SK-N-SH (cell line): Measurements from ENCODE around the gene TRPM7. TPM values are rescaled to one million over a fixed set of nuclear protein-coding genes. Genes with fewer than 3 reads are reported as not detected.

Experiments
- CTCF ChIA-PET: fragments of 300-600, 350-600 bp; formaldehyde crosslinking; extraction: SDS; loops from one replicate; lab custom pipeline; 2021; lab: Yijun Ruan, JAX
- POLR2A ChIA-PET: fragments of 350-600 bp; sonication (Branson Sonifier 250); formaldehyde crosslinking; extraction: SDS; loops from one replicate; lab custom pipeline; 2020; ENCODE audit warnings: antibody characterized with exemption, inconsistent platforms; lab: Yijun Ruan, JAX
- DNase-seq: peaks from one replicate; pipeline ENCODE4 v3.0.0; 2012
- H2AFZ ChIP-seq: fragments of 200-600 bp; sonication (generic); 2 replicates; pipeline ENCODE4 v1.8.1; 2016; ENCODE audit warnings: antibody characterized with exemption, mild to moderate bottlenecking, low read depth
- H3F3A ChIP-seq: fragments of 200-600 bp; sonication (generic); replicated peaks from 2 replicates; pipeline ENCODE3; 2016; ENCODE audit warnings: antibody characterized with exemption, mild to moderate bottlenecking; ENCODE audit not compliant: insufficient read depth
- H3K27ac ChIP-seq, 2 experiments: fragments of 200-500 bp in 1 of 2; fragments of 200-600 bp in 1 of 2; sonication (Bioruptor generic) in 1 of 2; sonication (generic), shearing (Covaris generic) in 1 of 2; 2 replicates each; pipeline versions ENCODE4 v1.5.1 to v1.6.1; 2014 to 2016; ENCODE audit warnings: low read depth in 2 of 2, inconsistent platforms in 1 of 2, low read length in 1 of 2, mild to moderate bottlenecking in 1 of 2, mixed read lengths in 1 of 2
- H3K27me3 ChIP-seq: fragments of 200-600 bp; sonication (generic), shearing (Covaris generic); 2 replicates; pipeline ENCODE4 v1.6.1; 2016; ENCODE audit warnings: mixed run types; ENCODE audit not compliant: insufficient read depth
- H3K36me3 ChIP-seq, 2 experiments: fragments of 200-500 bp in 1 of 2; fragments of 200-600 bp in 1 of 2; sonication (Bioruptor generic) in 1 of 2; sonication (generic) in 1 of 2; replicated peaks in 1 of 2; 2 replicates each; pipeline versions ENCODE3 to v1.5.1; 2014 to 2016; ENCODE audit warnings: low read length in 1 of 2, mild to moderate bottlenecking in 1 of 2; ENCODE audit not compliant: insufficient read depth in 2 of 2, control insufficient read depth in 1 of 2
- H3K4me1 ChIP-seq, 2 experiments: fragments of 200-500 bp in 1 of 2; fragments of 200-600 bp in 1 of 2; sonication (Bioruptor generic) in 1 of 2; sonication (generic), shearing (Covaris generic) in 1 of 2; 2 replicates each; pipeline versions ENCODE4 v1.5.1 to v1.6.1; 2014 to 2016; ENCODE audit warnings: low read depth in 1 of 2, low read length in 1 of 2, mixed run types in 1 of 2; ENCODE audit not compliant: insufficient read depth in 2 of 2, control insufficient read depth in 1 of 2
- H3K4me2 ChIP-seq: fragments of 200-600 bp; sonication (generic), shearing (Covaris generic); 2 replicates; pipeline ENCODE4 v1.6.1; 2017; ENCODE audit warnings: mixed run types
- H3K4me3 ChIP-seq, 2 experiments: fragments of 200-500 bp in 1 of 2; fragments of 200-600 bp in 1 of 2; sonication (Bioruptor generic) in 1 of 2; sonication (generic), shearing (Covaris generic) in 1 of 2; 2 replicates each; pipeline versions ENCODE4 v1.5.1 to v1.8.1; 2014 to 2016; ENCODE audit warnings: low read depth in 2 of 2, inconsistent platforms in 1 of 2, low read length in 1 of 2, mild to moderate bottlenecking in 1 of 2, mixed read lengths in 1 of 2, moderate library complexity in 1 of 2
- H3K79me2 ChIP-seq: fragments of 200-600 bp; sonication (generic); 2 replicates; pipeline ENCODE4 v1.8.1; 2017; ENCODE audit warnings: mild to moderate bottlenecking; ENCODE audit not compliant: insufficient read depth
- H3K9ac ChIP-seq: fragments of 200-600 bp; sonication (generic); 2 replicates; pipeline ENCODE4 v1.6.1; 2017; ENCODE audit warnings: mixed run types
- H3K9me2 ChIP-seq: fragments of 200-600 bp; sonication (generic); 2 replicates; pipeline ENCODE4 v1.6.1; 2017; ENCODE audit warnings: mixed run types
- H3K9me3 ChIP-seq: fragments of 200-600 bp; sonication (generic); 2 replicates; pipeline ENCODE4 v1.6.1; 2017; ENCODE audit warnings: mixed run types, mild to moderate bottlenecking, moderate library complexity
- H4K20me1 ChIP-seq: fragments of 200-600 bp; sonication (generic); 2 replicates; pipeline ENCODE4 v1.6.1; 2017; ENCODE audit warnings: mild to moderate bottlenecking, mixed run types; ENCODE audit not compliant: insufficient read depth
- CHD2 ChIP-seq: fragments of 150-350 bp; IDR thresholded peaks from 2 replicates; pipeline ENCODE4 v1.6.1; 2018; ENCODE audit warnings: low read length; ENCODE audit not compliant: partially characterized antibody
- CTCF ChIP-seq: fragments of 200-600 bp; sonication (generic); IDR thresholded peaks from 2 replicates; pipeline ENCODE4 v1.6.1; 2017; ENCODE audit warnings: antibody characterized with exemption, mild to moderate bottlenecking, moderate library complexity
- ELF1 ChIP-seq: IDR thresholded peaks from 2 replicates; pipeline ENCODE4 v1.4.0; 2012
- FOXJ3 ChIP-seq: sonication (generic); formaldehyde crosslinking; IDR thresholded peaks from 2 replicates; pipeline ENCODE4 v1.5.1; 2020; ENCODE audit warnings: mild to moderate bottlenecking, missing genetic modification reagents
- FOXM1 ChIP-seq: IDR thresholded peaks from 2 replicates; pipeline ENCODE4 v1.4.0; 2012; ENCODE audit warnings: low read depth, mild to moderate bottlenecking
- GABPA ChIP-seq: IDR thresholded peaks from 2 replicates; pipeline ENCODE4 v1.4.0; 2012; ENCODE audit warnings: low read depth, mild to moderate bottlenecking
- GATA2 ChIP-seq: sonication (generic); formaldehyde crosslinking; IDR thresholded peaks from 2 replicates; pipeline ENCODE4 v1.5.0; 2020; ENCODE audit warnings: mild to moderate bottlenecking, missing genetic modification reagents
- IRF3 ChIP-seq: fragments of 150-350 bp; IDR thresholded peaks from 2 replicates; pipeline ENCODE4 v1.6.1; 2016; ENCODE audit warnings: mild to moderate bottlenecking, low read depth, low read length
- MXI1 ChIP-seq: IDR thresholded peaks from 2 replicates; pipeline ENCODE4 v1.6.1; 2012; ENCODE audit warnings: mild to moderate bottlenecking, low read depth, low read length, improper control_type of control experiment
- RAD21 ChIP-seq: IDR thresholded peaks from 2 replicates; pipeline ENCODE4 v1.6.1; 2012; ENCODE audit warnings: mild to moderate bottlenecking, low read length
- RCOR1 ChIP-seq: fragments of 150-350 bp; IDR thresholded peaks from 2 replicates; pipeline ENCODE4 v1.6.1; 2017; ENCODE audit warnings: antibody characterized with exemption, low read length
- RXRA ChIP-seq: IDR thresholded peaks from 2 replicates; pipeline ENCODE4 v1.4.0; 2012; ENCODE audit warnings: low read depth, mild to moderate bottlenecking, borderline replicate concordance
- SIN3A ChIP-seq: IDR thresholded peaks from 2 replicates; pipeline ENCODE4 v1.6.1; 2012; ENCODE audit warnings: low read depth, mild to moderate bottlenecking, low read length, moderate library complexity, borderline replicate concordance
- TAF1 ChIP-seq: IDR thresholded peaks from 2 replicates; pipeline ENCODE4 v1.6.1; 2012; ENCODE audit warnings: low read depth, mild to moderate bottlenecking, low read length, moderate library complexity, borderline replicate concordance
- TCF12 ChIP-seq: IDR thresholded peaks from 2 replicates; pipeline ENCODE4 v1.4.0; 2012
- TEAD4 ChIP-seq: IDR thresholded peaks from 2 replicates; pipeline ENCODE4 v1.4.0; 2012; ENCODE audit warnings: mild to moderate bottlenecking, borderline replicate concordance; ENCODE audit not compliant: insufficient read depth
- USF2 ChIP-seq: fragments of 150-350 bp; IDR thresholded peaks from 2 replicates; pipeline ENCODE4 v1.6.1; 2017; ENCODE audit warnings: antibody characterized with exemption, low read length, low read depth, borderline replicate concordance
- WGBS: methylation state at CpG from one replicate; pipeline ENCODE4 v1.1.6; 2017; ENCODE audit warnings: low lambda C conversion rate; 5-methylcytosine and 5-hydroxymethylcytosine counted together
- polyA plus RNA-seq, 3 experiments: library from polyadenylated mRNA; depleted of rRNA; stranded (reverse); fragments of >200 nt; gene quantifications; 2 replicates each; pipeline ENCODE4 v1.2.3, GENCODE V29; 2012
- TF ChIP-seq, protein P1 (sequence below): IDR thresholded peaks from 2 replicates; pipeline ENCODE4; 2012
- TF ChIP-seq, protein P2 (sequence below): IDR thresholded peaks from 2 replicates; pipeline ENCODE4 v1.4.0; 2012; ENCODE audit warnings: low read depth

TRPM7 gene
- polyA plus RNA-seq, 1 of the 3 experiments (the other 2 are of a cell fraction): 5.1 TPM

GRCh38 chr15:50735156-50735555 lies 48.6 kb upstream of the TRPM7 start:
- POLR2A ChIA-PET: no interaction called here
- H3K36me3 ChIP-seq: peaks cover 11 to 49% of the 10 kb centered on the region in 2 experiments
- no peak overlapping the region for H3K4me2 ChIP-seq
- H3K79me2 ChIP-seq: no peaks in the 10 kb centered on the region
- CTCF ChIA-PET: no interaction called here
- 80% methylated on average over 4 of the region's 4 CpGs for WGBS
- no peak for DNase-seq
- H3K9me3 ChIP-seq: no peaks in the 10 kb centered on the region
- no peak overlapping the region for H3K4me3 ChIP-seq
- no peak overlapping the region for H2AFZ ChIP-seq
- H3K4me1 ChIP-seq: no peaks in the 10 kb centered on the region
- TF ChIP-seq TAF1 (no peak), CTCF (no peak), CHD2 (no peak), RAD21 (no peak), USF2 (no peak), TCF12 (no peak), SIN3A (no peak), RCOR1 (no peak), RXRA (no peak), IRF3 (no peak), ELF1 (no peak), FOXM1 (no peak), GABPA (no peak), GATA2 (no peak), MXI1 (no peak), FOXJ3 (CRISPR knock-in tag) (no peak), TEAD4 (no peak)
- TF ChIP-seq, protein P1, sequence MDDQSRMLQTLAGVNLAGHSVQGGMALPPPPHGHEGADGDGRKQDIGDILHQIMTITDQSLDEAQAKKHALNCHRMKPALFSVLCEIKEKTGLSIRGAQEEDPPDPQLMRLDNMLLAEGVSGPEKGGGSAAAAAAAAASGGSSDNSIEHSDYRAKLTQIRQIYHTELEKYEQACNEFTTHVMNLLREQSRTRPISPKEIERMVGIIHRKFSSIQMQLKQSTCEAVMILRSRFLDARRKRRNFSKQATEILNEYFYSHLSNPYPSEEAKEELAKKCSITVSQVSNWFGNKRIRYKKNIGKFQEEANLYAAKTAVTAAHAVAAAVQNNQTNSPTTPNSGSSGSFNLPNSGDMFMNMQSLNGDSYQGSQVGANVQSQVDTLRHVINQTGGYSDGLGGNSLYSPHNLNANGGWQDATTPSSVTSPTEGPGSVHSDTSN: no peak
- TF ChIP-seq, protein P2, sequence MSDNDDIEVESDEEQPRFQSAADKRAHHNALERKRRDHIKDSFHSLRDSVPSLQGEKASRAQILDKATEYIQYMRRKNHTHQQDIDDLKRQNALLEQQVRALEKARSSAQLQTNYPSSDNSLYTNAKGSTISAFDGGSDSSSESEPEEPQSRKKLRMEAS: no peak
- no peaks in the 10 kb centered on the region for H3F3A ChIP-seq
- H3K9ac ChIP-seq: no peak overlapping the region
- no peaks in the 10 kb centered on the region for H4K20me1 ChIP-seq
- no peak overlapping the region for H3K27ac ChIP-seq
- no peaks in the 10 kb centered on the region for H3K9me2 ChIP-seq
- no peaks in the 10 kb centered on the region for H3K27me3 ChIP-seq
